HepG2 (cell line): ENCODE data around the gene TRIM59. TPM values are rescaled to one million over a fixed set of nuclear protein-coding genes. Genes with fewer than 3 reads are reported as not detected.
A peak's percentile ranks its signal among the peaks of the same experiment; 100 is the strongest.

Experiments
- CHD2 ChIP-seq: IDR thresholded peaks from 2 replicates; pipeline ENCODE4 v1.6.1; 2011; ENCODE audit warnings: low read depth, low read length, improper control_type of control experiment
- KDM4B ChIP-seq: sonication (generic); formaldehyde crosslinking; IDR thresholded peaks from 2 replicates; pipeline ENCODE4 v1.4.0; 2020; ENCODE audit warnings: missing genetic modification reagents
- KMT2B ChIP-seq: IDR thresholded peaks from 2 replicates; pipeline ENCODE4 v1.6.1; 2016; ENCODE audit warnings: missing genetic modification reagents, missing compliant biosample characterization
- LCORL ChIP-seq, 2 experiments: fragments of 450-650 bp in 1 of 2; sonication (generic) in 1 of 2; formaldehyde crosslinking in 1 of 2; IDR thresholded peaks; 2 replicates each; pipeline versions ENCODE4 v1.5.0 to v1.6.1; 2017 to 2020; ENCODE audit warnings: antibody characterized with exemption in 1 of 2, missing genetic modification reagents in 1 of 2
- NPAS2 ChIP-seq: sonication (generic); formaldehyde crosslinking; IDR thresholded peaks from 2 replicates; pipeline ENCODE4 v1.8.0; 2022; ENCODE audit warnings: mild to moderate bottlenecking, missing genetic modification reagents, borderline replicate concordance
- PBX3 ChIP-seq: sonication (generic); formaldehyde crosslinking; IDR thresholded peaks from 2 replicates; pipeline ENCODE4 v1.8.1; 2023; ENCODE audit warnings: missing genetic modification reagents, inconsistent platforms, borderline replicate concordance
- RFXAP ChIP-seq: sonication (generic); formaldehyde crosslinking; IDR thresholded peaks from 2 replicates; pipeline ENCODE4 v1.4.0; 2020; ENCODE audit warnings: missing genetic modification reagents, borderline replicate concordance
- SIX1 ChIP-seq: sonication (generic); formaldehyde crosslinking; IDR thresholded peaks from 2 replicates; pipeline ENCODE4 v1.4.0; 2020; ENCODE audit warnings: missing genetic modification reagents, borderline replicate concordance
- SNAPC5 ChIP-seq: sonication (generic); formaldehyde crosslinking; IDR thresholded peaks from 2 replicates; pipeline ENCODE4 v1.8.1; 2023; ENCODE audit warnings: mild to moderate bottlenecking, missing genetic modification reagents, borderline replicate concordance
- SP140L ChIP-seq: sonication (generic); formaldehyde crosslinking; IDR thresholded peaks from 2 replicates; pipeline ENCODE4 v1.4.0; 2020; ENCODE audit warnings: missing genetic modification reagents, borderline replicate concordance
- TBP ChIP-seq: sonication (generic); formaldehyde crosslinking; IDR thresholded peaks from 2 replicates; pipeline ENCODE4 v1.5.0; 2020; ENCODE audit warnings: missing genetic modification reagents
- TBX2 ChIP-seq: sonication (generic); formaldehyde crosslinking; IDR thresholded peaks from 2 replicates; pipeline ENCODE4 v1.5.0; 2020; ENCODE audit warnings: missing genetic modification reagents, mild to moderate bottlenecking, borderline replicate concordance
- ZFY ChIP-seq: sonication (generic); formaldehyde crosslinking; IDR thresholded peaks from 2 replicates; pipeline ENCODE4 v1.4.0; 2020; ENCODE audit warnings: missing genetic modification reagents
- ZNF562 ChIP-seq: sonication (generic); formaldehyde crosslinking; IDR thresholded peaks from 2 replicates; pipeline ENCODE4 v1.8.0; 2022; ENCODE audit warnings: missing genetic modification reagents, borderline replicate concordance
- ZNF570 ChIP-seq: sonication (generic); formaldehyde crosslinking; IDR thresholded peaks from 2 replicates; pipeline ENCODE4 v1.4.0; 2020; ENCODE audit warnings: mild to moderate bottlenecking, missing genetic modification reagents, borderline replicate concordance
- ZNF703 ChIP-seq: sonication (generic); formaldehyde crosslinking; IDR thresholded peaks from 2 replicates; pipeline ENCODE4 v1.5.1; 2020; ENCODE audit warnings: missing genetic modification reagents, mild to moderate bottlenecking, moderate library complexity, borderline replicate concordance
- ZNF75D ChIP-seq: sonication (generic); formaldehyde crosslinking; IDR thresholded peaks from 2 replicates; pipeline ENCODE4 v1.8.1; 2023; ENCODE audit warnings: missing genetic modification reagents, mild to moderate bottlenecking, borderline replicate concordance
- ZNF839 ChIP-seq: sonication (generic); formaldehyde crosslinking; IDR thresholded peaks from 2 replicates; pipeline ENCODE4 v1.4.0; 2020; ENCODE audit warnings: missing genetic modification reagents, mild to moderate bottlenecking, borderline replicate concordance
- polyA plus RNA-seq, 8 experiments: library from polyadenylated mRNA; depleted of rRNA in 3 of 8; stranded (reverse) in 7 of 8; unstranded in 1 of 8; fragments of >200 nt; fragmentation: Illumina TruSeq in 4 of 8; extraction: Trizol in 4 of 8; gene quantifications; 2 replicates each; pipeline versions ENCODE4 v1.2.1 to v1.2.3, GENCODE V29; 2011 to 2016; ENCODE audit warnings: low read depth in 4 of 8, missing spikeins in 1 of 8, mixed read lengths in 1 of 8; ENCODE audit not compliant: insufficient read depth in 1 of 8
- total RNA-seq, 5 experiments: library from RNA; depleted of rRNA; stranded (reverse); fragments of >200 nt; fragmentation: Illumina TruSeq; extraction: Trizol; gene quantifications; 2 replicates each; pipeline ENCODE4 v1.2.3, GENCODE V29; 2016; ENCODE audit warnings: low read depth in 1 of 5
- TF ChIP-seq, protein P1 (sequence below): sonication (generic); formaldehyde crosslinking; IDR thresholded peaks from 2 replicates; pipeline ENCODE4 v1.8.0; 2023; ENCODE audit warnings: mild to moderate bottlenecking, missing genetic modification reagents
- TF ChIP-seq, protein P2 (sequence below): IDR thresholded peaks from 2 replicates; pipeline ENCODE4 v1.6.1; 2018; ENCODE audit warnings: missing genetic modification reagents, mild to moderate bottlenecking, missing compliant biosample characterization
- TF ChIP-seq, protein P3 (sequence below): sonication (generic); formaldehyde crosslinking; IDR thresholded peaks from 2 replicates; pipeline ENCODE4 v1.5.0; 2020; ENCODE audit warnings: mild to moderate bottlenecking, missing genetic modification reagents, borderline replicate concordance

The TRIM59 gene
- total and polyA plus RNA-seq, 2 of the 13 experiments (the other 11 are each of a cell fraction or from before 2014, with no cell fraction given): 1.3 to 3.2 TPM

GRCh38 chr3:160448845-160449635 lies 546 bp downstream of the TRIM59 start (continued):
- TF ChIP-seq, protein P1, sequence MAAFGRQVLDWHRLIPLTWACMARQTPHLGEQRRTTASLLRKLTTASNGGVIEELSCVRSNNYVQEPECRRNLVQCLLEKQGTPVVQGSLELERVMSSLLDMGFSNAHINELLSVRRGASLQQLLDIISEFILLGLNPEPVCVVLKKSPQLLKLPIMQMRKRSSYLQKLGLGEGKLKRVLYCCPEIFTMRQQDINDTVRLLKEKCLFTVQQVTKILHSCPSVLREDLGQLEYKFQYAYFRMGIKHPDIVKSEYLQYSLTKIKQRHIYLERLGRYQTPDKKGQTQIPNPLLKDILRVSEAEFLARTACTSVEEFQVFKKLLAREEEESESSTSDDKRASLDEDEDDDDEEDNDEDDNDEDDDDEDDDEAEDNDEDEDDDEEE: no peak
- TF ChIP-seq LCORL (IDR thresholded peaks at IDR 0.05) (no peak), LCORL (CRISPR knock-in tag; IDR thresholded peaks at IDR 0.05) (peak; percentile 66), ZNF570 (CRISPR knock-in tag) (no peak), NPAS2 (CRISPR knock-in tag) (no peak), PBX3 (CRISPR knock-in tag) (no peak), SP140L (CRISPR knock-in tag) (no peak), KMT2B (CRISPR knock-in tag) (peak; percentile 38; the same call in 1 of the 2 replicates), KDM4B (no peak), CHD2 (no peak), SIX1 (CRISPR knock-in tag) (no peak), TBX2 (CRISPR knock-in tag) (no peak), ZNF75D (CRISPR knock-in tag) (no peak), ZNF839 (CRISPR knock-in tag) (no peak), TBP (CRISPR knock-in tag) (no peak), RFXAP (no peak), ZFY (CRISPR knock-in tag) (no peak), SNAPC5 (CRISPR knock-in tag) (0 out of 2 replicates have a peak, but pooled peaks have one; percentile 53), ZNF703 (CRISPR knock-in tag) (no peak), ZNF562 (no peak)
- TF ChIP-seq, protein P2, sequence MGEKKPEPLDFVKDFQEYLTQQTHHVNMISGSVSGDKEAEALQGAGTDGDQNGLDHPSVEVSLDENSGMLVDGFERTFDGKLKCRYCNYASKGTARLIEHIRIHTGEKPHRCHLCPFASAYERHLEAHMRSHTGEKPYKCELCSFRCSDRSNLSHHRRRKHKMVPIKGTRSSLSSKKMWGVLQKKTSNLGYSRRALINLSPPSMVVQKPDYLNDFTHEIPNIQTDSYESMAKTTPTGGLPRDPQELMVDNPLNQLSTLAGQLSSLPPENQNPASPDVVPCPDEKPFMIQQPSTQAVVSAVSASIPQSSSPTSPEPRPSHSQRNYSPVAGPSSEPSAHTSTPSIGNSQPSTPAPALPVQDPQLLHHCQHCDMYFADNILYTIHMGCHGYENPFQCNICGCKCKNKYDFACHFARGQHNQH (CRISPR knock-in tag): no peak
- TF ChIP-seq, protein P3, sequence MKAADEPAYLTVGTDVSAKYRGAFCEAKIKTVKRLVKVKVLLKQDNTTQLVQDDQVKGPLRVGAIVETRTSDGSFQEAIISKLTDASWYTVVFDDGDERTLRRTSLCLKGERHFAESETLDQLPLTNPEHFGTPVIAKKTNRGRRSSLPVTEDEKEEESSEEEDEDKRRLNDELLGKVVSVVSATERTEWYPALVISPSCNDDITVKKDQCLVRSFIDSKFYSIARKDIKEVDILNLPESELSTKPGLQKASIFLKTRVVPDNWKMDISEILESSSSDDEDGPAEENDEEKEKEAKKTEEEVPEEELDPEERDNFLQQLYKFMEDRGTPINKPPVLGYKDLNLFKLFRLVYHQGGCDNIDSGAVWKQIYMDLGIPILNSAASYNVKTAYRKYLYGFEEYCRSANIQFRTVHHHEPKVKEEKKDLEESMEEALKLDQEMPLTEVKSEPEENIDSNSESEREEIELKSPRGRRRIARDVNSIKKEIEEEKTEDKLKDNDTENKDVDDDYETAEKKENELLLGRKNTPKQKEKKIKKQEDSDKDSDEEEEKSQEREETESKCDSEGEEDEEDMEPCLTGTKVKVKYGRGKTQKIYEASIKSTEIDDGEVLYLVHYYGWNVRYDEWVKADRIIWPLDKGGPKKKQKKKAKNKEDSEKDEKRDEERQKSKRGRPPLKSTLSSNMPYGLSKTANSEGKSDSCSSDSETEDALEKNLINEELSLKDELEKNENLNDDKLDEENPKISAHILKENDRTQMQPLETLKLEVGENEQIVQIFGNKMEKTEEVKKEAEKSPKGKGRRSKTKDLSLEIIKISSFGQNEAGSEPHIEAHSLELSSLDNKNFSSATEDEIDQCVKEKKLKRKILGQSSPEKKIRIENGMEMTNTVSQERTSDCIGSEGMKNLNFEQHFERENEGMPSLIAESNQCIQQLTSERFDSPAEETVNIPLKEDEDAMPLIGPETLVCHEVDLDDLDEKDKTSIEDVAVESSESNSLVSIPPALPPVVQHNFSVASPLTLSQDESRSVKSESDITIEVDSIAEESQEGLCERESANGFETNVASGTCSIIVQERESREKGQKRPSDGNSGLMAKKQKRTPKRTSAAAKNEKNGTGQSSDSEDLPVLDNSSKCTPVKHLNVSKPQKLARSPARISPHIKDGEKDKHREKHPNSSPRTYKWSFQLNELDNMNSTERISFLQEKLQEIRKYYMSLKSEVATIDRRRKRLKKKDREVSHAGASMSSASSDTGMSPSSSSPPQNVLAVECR (CRISPR knock-in tag): peak; percentile 72; the same call in 1 of the 2 replicates
